ENCODE data around the gene TRMT6.

Gene TRMT6

DNA sequence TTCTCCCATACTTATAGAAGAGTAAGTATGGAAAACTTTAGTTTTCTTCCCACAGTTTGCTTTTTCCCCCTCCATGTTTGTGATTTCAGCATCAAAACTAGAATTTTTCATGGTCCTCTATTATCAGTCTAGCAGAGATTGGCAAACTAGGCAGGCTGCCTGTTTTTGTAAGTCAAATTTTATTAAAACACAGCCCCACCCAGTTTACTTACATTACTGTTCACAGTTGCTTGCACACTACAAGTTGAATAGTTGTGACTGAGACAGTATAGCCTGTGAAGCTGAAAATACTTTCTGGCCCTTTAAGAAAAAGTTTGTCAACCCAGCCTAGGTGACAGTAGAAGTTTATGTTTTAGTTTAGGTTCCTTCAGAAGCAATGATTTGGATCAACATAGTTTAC is 19.6 kb upstream of the TRMT6 start:
- no peak for DNase-seq
- Histone ChIP-seq H3K36me3 (replicated peaks) (no peaks in the 10 kb centered on the region), H3K4me3 (ENCODE audit: low read depth, low read length) (no peak overlapping the region), H3K27me3 (replicated peaks) (no peaks in the 10 kb centered on the region), H3K27ac (no peak overlapping the region)
- TF ChIP-seq, protein P1, sequence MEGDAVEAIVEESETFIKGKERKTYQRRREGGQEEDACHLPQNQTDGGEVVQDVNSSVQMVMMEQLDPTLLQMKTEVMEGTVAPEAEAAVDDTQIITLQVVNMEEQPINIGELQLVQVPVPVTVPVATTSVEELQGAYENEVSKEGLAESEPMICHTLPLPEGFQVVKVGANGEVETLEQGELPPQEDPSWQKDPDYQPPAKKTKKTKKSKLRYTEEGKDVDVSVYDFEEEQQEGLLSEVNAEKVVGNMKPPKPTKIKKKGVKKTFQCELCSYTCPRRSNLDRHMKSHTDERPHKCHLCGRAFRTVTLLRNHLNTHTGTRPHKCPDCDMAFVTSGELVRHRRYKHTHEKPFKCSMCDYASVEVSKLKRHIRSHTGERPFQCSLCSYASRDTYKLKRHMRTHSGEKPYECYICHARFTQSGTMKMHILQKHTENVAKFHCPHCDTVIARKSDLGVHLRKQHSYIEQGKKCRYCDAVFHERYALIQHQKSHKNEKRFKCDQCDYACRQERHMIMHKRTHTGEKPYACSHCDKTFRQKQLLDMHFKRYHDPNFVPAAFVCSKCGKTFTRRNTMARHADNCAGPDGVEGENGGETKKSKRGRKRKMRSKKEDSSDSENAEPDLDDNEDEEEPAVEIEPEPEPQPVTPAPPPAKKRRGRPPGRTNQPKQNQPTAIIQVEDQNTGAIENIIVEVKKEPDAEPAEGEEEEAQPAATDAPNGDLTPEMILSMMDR (IDR thresholded peaks at IDR 0.05; ENCODE audit: low read depth, low read length, missing control alignments), result no peak
- in situ Hi-C loops (cut with HindIII; ENCODE audit: low pct_ligation_motif_present, low sequenced_read_pairs), result no loop called here

DNA sequence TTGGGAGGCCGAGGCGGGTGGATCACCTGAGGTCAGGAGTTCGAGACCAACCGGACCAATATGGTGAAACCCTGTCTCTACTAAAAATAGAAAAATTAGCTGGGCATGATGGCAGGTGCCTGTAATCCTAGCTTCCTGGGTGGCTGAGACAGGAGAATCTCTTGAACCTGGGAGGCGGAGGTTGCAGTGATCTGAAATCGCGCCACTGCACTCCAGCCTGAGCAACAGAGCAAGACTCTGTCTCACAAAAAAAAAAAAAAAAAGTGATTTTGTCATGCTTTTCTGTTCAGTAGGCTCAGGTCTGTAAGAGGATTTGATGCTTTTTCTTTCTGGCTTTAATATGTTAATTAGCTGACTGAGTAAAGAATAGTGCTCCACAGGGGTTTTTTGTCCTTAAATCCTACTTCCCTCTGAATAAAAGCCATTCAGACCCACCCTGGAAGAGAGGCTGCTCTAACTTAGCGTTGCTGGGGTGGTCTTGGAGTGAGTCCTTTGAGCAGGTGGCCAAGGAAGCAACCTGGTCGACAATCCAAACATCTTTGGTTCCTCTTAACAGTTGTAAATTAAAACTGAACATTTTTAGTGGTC is 19.1 kb upstream of the TRMT6 start:
- no peak for DNase-seq
- TF ChIP-seq, protein P1 (IDR thresholded peaks at IDR 0.05; ENCODE audit: low read depth, low read length, missing control alignments), result no peak
- H3K4me3 ChIP-seq (ENCODE audit: low read depth, low read length), result no peak overlapping the region
- no peaks in the 10 kb centered on the region for H3K27me3 ChIP-seq (replicated peaks)
- no peaks in the 10 kb centered on the region for H3K36me3 ChIP-seq (replicated peaks)
- in situ Hi-C loops (cut with HindIII; ENCODE audit: low pct_ligation_motif_present, low sequenced_read_pairs), result no loop called here
- no peak overlapping the region for H3K27ac ChIP-seq

DNA sequence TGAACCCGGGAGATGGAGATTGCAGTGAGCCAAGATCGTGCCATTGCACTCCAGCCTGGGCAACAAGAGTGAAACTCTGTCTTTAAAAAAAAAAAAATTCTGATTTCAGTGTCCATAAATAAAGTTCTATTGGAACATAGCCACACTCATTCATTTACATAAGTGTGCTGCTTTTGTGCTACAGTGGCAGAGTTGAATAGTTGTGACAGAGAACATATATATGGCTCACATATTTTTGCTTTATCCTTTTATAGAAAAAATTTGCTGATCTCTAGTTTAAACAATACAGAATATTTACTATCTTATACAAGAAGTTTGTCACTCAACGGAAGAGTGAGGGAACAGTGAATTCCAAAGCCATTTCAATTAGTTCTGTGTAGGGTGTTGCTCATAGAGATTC is 18.1 kb upstream of the TRMT6 start:
- Histone ChIP-seq H3K4me3 (ENCODE audit: low read depth, low read length) (no peak overlapping the region), H3K27ac (no peak overlapping the region), H3K36me3 (replicated peaks) (no peaks in the 10 kb centered on the region), H3K27me3 (replicated peaks) (no peaks in the 10 kb centered on the region)
- no peak for DNase-seq
- in situ Hi-C loops (cut with HindIII; ENCODE audit: low pct_ligation_motif_present, low sequenced_read_pairs), result no loop called here
- TF ChIP-seq, protein P1 (IDR thresholded peaks at IDR 0.05; ENCODE audit: low read depth, low read length, missing control alignments), result no peak

DNA sequence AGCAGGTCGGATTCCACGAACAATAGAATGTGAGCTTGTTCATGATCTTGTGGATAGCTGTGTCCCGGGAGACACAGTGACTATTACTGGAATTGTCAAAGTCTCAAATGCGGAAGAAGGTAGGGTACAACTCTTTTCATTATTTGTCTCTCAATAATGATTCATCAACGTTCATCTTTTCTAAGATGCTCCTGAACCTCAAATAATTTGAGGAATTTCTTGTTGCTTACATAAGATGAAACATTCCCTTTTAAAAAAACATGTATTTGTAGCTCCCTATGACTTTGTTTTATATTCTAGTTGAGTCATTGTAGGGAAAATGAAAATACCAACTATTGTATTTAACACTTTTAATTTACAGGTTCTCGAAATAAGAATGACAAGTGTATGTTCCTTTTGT is 17.1 kb upstream of the TRMT6 start:
- no peak overlapping the region for H3K4me3 ChIP-seq (ENCODE audit: low read depth, low read length)
- TF ChIP-seq, protein P1 (IDR thresholded peaks at IDR 0.05; ENCODE audit: low read depth, low read length, missing control alignments), result no peak
- no peaks in the 10 kb centered on the region for H3K27me3 ChIP-seq (replicated peaks)
- no peak for DNase-seq
- H3K27ac ChIP-seq, result no peak overlapping the region
- in situ Hi-C loops (cut with HindIII; ENCODE audit: low pct_ligation_motif_present, low sequenced_read_pairs), result no loop called here
- H3K36me3 ChIP-seq (replicated peaks), result no peaks in the 10 kb centered on the region

DNA sequence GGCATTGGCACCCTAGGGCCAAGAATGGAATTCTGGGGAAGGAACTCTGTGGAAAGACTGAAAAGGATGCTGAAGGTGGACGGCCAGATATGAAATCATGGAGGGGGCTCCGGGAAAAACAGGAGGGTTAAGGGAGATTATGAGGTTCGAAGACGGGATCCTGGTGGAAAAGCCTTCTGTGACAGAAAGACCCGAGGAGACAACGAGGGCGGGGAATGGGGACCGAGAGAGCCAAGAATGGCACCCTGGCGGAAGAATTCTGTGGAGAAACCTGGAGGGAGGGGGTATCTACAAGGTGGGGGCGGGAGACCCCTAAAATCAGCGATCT is 426 bp downstream of the TRMT6 start:
- no peaks in the 10 kb centered on the region for H3K27me3 ChIP-seq (replicated peaks)
- H3K4me3 ChIP-seq (ENCODE audit: low read depth, low read length), result peak overlapping the region; percentile 89
- peaks cover 10% of the 10 kb centered on the region for H3K36me3 ChIP-seq (replicated peaks)
- in situ Hi-C loops (cut with HindIII; ENCODE audit: low pct_ligation_motif_present, low sequenced_read_pairs), result no loop called here
- TF ChIP-seq, protein P1 (IDR thresholded peaks at IDR 0.05; ENCODE audit: low read depth, low read length, missing control alignments), result no peak
- no peak for DNase-seq
- no peak overlapping the region for H3K27ac ChIP-seq

- no peak overlapping the region for H3K27ac ChIP-seq
- no peak for DNase-seq
- in situ Hi-C loops (cut with HindIII; ENCODE audit: low pct_ligation_motif_present, low sequenced_read_pairs), result no loop called here
Measured at GRCh38 chr20:5947276-5947675, 3.1 kb downstream of the TRMT6 start.

More at GRCh38 chr20:5947276-5947675, 3.1 kb downstream of the TRMT6 start:
- TF ChIP-seq, protein P1 (IDR thresholded peaks at IDR 0.05; ENCODE audit: low read depth, low read length, missing control alignments), result no peak
- Histone ChIP-seq H3K4me3 (ENCODE audit: low read depth, low read length) (no peak overlapping the region), H3K36me3 (replicated peaks) (peaks cover 26% of the 10 kb centered on the region), H3K27me3 (replicated peaks) (no peaks in the 10 kb centered on the region)
